GM08714 (cell line): Measurements from ENCODE around the gene ZNF428.
"Not testable (repeated sequence)": the region's sequence is repeated elsewhere in the genome, so short reads cannot be mapped to it uniquely, and the experiment has no call there.

Experiments
- H3K4me3 ChIP-seq: fragments of 200-500 bp; sonication (Bioruptor generic); 2 replicates; pipeline ENCODE4 v1.5.1; 2014; ENCODE audit warnings: mild to moderate bottlenecking, low read length, inconsistent platforms
- ZNF274 ChIP-seq: IDR thresholded peaks from 2 replicates; pipeline ENCODE4 v1.6.1; 2012; ENCODE audit warnings: mild to moderate bottlenecking, low read depth, low read length

Gene ZNF428

GRCh38 chr19:43619262-43620060 lies at the start of gene ZNF428:
Gene ZNF428, minus strand, starts transcription at chr19:43619629. Its CDS starts 5,325 bp downstream, at chr19:43614304.
- TF ChIP-seq ZNF274: no peak
- peak within 1 kb of the TSS; percentile 97 for H3K4me3 ChIP-seq

- TF ChIP-seq ZNF274: no peak
- peak overlapping the region; percentile 71 for H3K4me3 ChIP-seq
These were observed 49.1 kb upstream of the ZNF428 start for GRCh38 chr19:43668406-43669109.

- H3K4me3 ChIP-seq: peak overlapping the region; percentile 53; the same call in 1 of the 2 replicates
- no peak for TF ChIP-seq ZNF274
These were observed 48.5 kb upstream of the ZNF428 start for GRCh38 chr19:43667876-43668405.

- TF ChIP-seq ZNF274: no peak
- peak overlapping the region; percentile 53; the same call in 1 of the 2 replicates for H3K4me3 ChIP-seq
These were observed 47.9 kb upstream of the ZNF428 start for GRCh38 chr19:43667126-43667875.

- no peak for TF ChIP-seq ZNF274
- no peak overlapping the region for H3K4me3 ChIP-seq
These were observed 44.6 kb upstream of the ZNF428 start for GRCh38 chr19:43664018-43664417.

- no peak overlapping the region for H3K4me3 ChIP-seq
- TF ChIP-seq ZNF274: no peak
These were observed 43.1 kb upstream of the ZNF428 start for GRCh38 chr19:43662487-43662886.

- no peak for TF ChIP-seq ZNF274
- H3K4me3 ChIP-seq: no peak overlapping the region
These were observed 41.5 kb upstream of the ZNF428 start for GRCh38 chr19:43660971-43661360.

- TF ChIP-seq ZNF274: no peak
- H3K4me3 ChIP-seq: no peak overlapping the region
These were observed 41.0 kb upstream of the ZNF428 start for GRCh38 chr19:43660301-43660970.

- TF ChIP-seq ZNF274: no peak
- H3K4me3 ChIP-seq: no peak overlapping the region
These were observed 39.1 kb upstream of the ZNF428 start for GRCh38 chr19:43658494-43658893.

- H3K4me3 ChIP-seq: no peak overlapping the region
- TF ChIP-seq ZNF274: no peak
These were observed 38.6 kb upstream of the ZNF428 start for GRCh38 chr19:43658001-43658400.

GRCh38 chr19:43656436-43656835 lies 37.0 kb upstream of the ZNF428 start:
- no peak for TF ChIP-seq ZNF274
- no peak overlapping the region for H3K4me3 ChIP-seq

- H3K4me3 ChIP-seq: no peak overlapping the region
- TF ChIP-seq ZNF274: no peak
These were observed 33.1 kb upstream of the ZNF428 start for GRCh38 chr19:43652546-43652874.

GRCh38 chr19:43651758-43652545 lies 32.5 kb upstream of the ZNF428 start:
- no peak for TF ChIP-seq ZNF274
- no peak overlapping the region; the same call in 1 of the 2 replicates for H3K4me3 ChIP-seq

GRCh38 chr19:43650276-43650675 lies 30.8 kb upstream of the ZNF428 start:
- H3K4me3 ChIP-seq: not testable (repeated sequence)
